ENCODE measurements around the gene LYST. TPM values are rescaled to one million over a fixed set of nuclear protein-coding genes. Genes with fewer than 3 reads are reported as not detected.
"Not testable (repeated sequence)": the region's sequence is repeated elsewhere in the genome, so short reads cannot be mapped to it uniquely, and the experiment has no call there.

LYST gene
- total RNA-seq, 1 donor from 2014 or later, result 17.4 TPM

- no peak for DNase-seq
These were observed 10.8 kb downstream of the LYST start for GRCh38 chr1:235855811-235856429.

- no peak for DNase-seq
These were observed 12.4 kb downstream of the LYST start for GRCh38 chr1:235854347-235854746.

- no peak for DNase-seq
These were observed 13.1 kb downstream of the LYST start for GRCh38 chr1:235853653-235854052.

GRCh38 chr1:235852887-235853286, 13.8 kb downstream of the LYST start:
- DNase-seq, result no peak

- DNase-seq, result no peak
These were observed 14.8 kb downstream of the LYST start for GRCh38 chr1:235851939-235852338.

GRCh38 chr1:235848251-235848650, 18.5 kb downstream of the LYST start:
- DNase-seq, result not testable (repeated sequence)

GRCh38 chr1:235845656-235846107, 21.0 kb downstream of the LYST start:
- not testable (repeated sequence) for DNase-seq

GRCh38 chr1:235844776-235845175, 21.9 kb downstream of the LYST start:
- no peak for DNase-seq

- DNase-seq, result peak; percentile 55
These were observed 23.2 kb downstream of the LYST start for GRCh38 chr1:235843461-235843961.

- DNase-seq, result no peak
These were observed 24.7 kb downstream of the LYST start for GRCh38 chr1:235841938-235842545.

GRCh38 chr1:235838021-235838420, 28.7 kb downstream of the LYST start:
- no peak for DNase-seq

- no peak for DNase-seq
These were observed 31.5 kb downstream of the LYST start for GRCh38 chr1:235835226-235835625.

GRCh38 chr1:235834620-235835019, 32.1 kb downstream of the LYST start:
- DNase-seq, result no peak

- DNase-seq, result no peak
These were observed 34.7 kb downstream of the LYST start for GRCh38 chr1:235832011-235832410.

GRCh38 chr1:235831148-235831547, 35.6 kb downstream of the LYST start:
- DNase-seq, result no peak

GRCh38 chr1:235826102-235826854, 40.4 kb downstream of the LYST start:
- no peak for DNase-seq

- no peak for DNase-seq
These were observed 41.5 kb downstream of the LYST start for GRCh38 chr1:235825229-235825628.

GRCh38 chr1:235823684-235824083, 43.0 kb downstream of the LYST start:
- no peak for DNase-seq

- DNase-seq, result no peak
These were observed 44.0 kb downstream of the LYST start for GRCh38 chr1:235822685-235823084.

GRCh38 chr1:235821361-235821981, 45.2 kb downstream of the LYST start:
- DNase-seq, result no peak

GRCh38 chr1:235820061-235820460, 46.6 kb downstream of the LYST start:
- no peak for DNase-seq

- DNase-seq, result no peak
These were observed 48.0 kb downstream of the LYST start for GRCh38 chr1:235818632-235819136.

All from dermis blood vessel endothelial cell (primary cell).